Measurements from ENCODE around the gene FGD3. TPM values are rescaled to one million over a fixed set of nuclear protein-coding genes. Genes with fewer than 3 reads are reported as not detected.

FGD3 gene
- total RNA-seq, 1 experiment from 2014 or later, result 1.8 TPM

GRCh38 chr9:93048566-93049448, 101.5 kb downstream of the FGD3 start:
- Histone ChIP-seq H3K27ac (ENCODE audit: insufficient read length, low read depth, low read length) (no peak overlapping the region), H2BK15ac (ENCODE audit: low read depth, low read length) (no peak overlapping the region), H2AK5ac (ENCODE audit: insufficient read length, low read length) (no peak overlapping the region), H2BK5ac (ENCODE audit: insufficient read length, low read length) (no peak overlapping the region), H3K23ac (ENCODE audit: insufficient read length, low read depth, low read length) (no peak overlapping the region), H4K5ac (ENCODE audit: insufficient read length, low read depth, low read length) (no peak overlapping the region), H3K9ac (ENCODE audit: extremely low read depth, insufficient read length, low read length) (no peak overlapping the region), H2BK20ac (ENCODE audit: low read depth, low read length, poor library complexity, severe bottlenecking) (no peak overlapping the region), H3K79me2 (ENCODE audit: insufficient read depth, low read length) (no peaks in the 10 kb centered on the region), H2BK12ac (ENCODE audit: insufficient read length, low read depth, low read length) (no peak overlapping the region), H3K79me1 (ENCODE audit: insufficient read depth, low read depth, low read length, poor library complexity, severe bottlenecking) (no peaks in the 10 kb centered on the region), H3K56ac (ENCODE audit: insufficient read length, low read depth, low read length) (no peak overlapping the region), H2BK120ac (ENCODE audit: low read depth, low read length, poor library complexity, severe bottlenecking) (no peak overlapping the region), H4K20me1 (ENCODE audit: control insufficient read depth, insufficient read depth, insufficient read length) (no peaks in the 10 kb centered on the region), H3K4ac (ENCODE audit: low read depth, low read length) (no peak overlapping the region), H3K23me2 (ENCODE audit: insufficient read length, low read depth, low read length, poor library complexity, severe bottlenecking) (no peaks in the 10 kb centered on the region), H3K4me2 (ENCODE audit: insufficient read depth, insufficient read length, low read length) (no peak overlapping the region), H4K8ac (replicated peaks; ENCODE audit: insufficient read length, low read depth, low read length) (no peak overlapping the region), H3K4me1 (ENCODE audit: insufficient read depth, low read length) (no peaks in the 10 kb centered on the region), H4K91ac (ENCODE audit: insufficient read length, low read depth, low read length) (no peak overlapping the region), H3T11ph (ENCODE audit: low read length) (no peak overlapping the region), H3K14ac (ENCODE audit: insufficient read depth, low read length) (no peak overlapping the region), H2AFZ (ENCODE audit: low read length) (no peak overlapping the region), H3K18ac (ENCODE audit: insufficient read length, low read depth, low read length) (no peak overlapping the region), H3K27me3 (ENCODE audit: insufficient read depth, low read length) (no peaks in the 10 kb centered on the region), H3K9me3 (ENCODE audit: control insufficient read depth, low read depth, low read length) (no peaks in the 10 kb centered on the region)
- no peak overlapping the region for H3K4me3 Mint-ChIP-seq
- DNase-seq, result no peak
- no peak for TF ChIP-seq CTCF (conservative IDR thresholded peaks at IDR 0.05)
- peaks cover 18 to 22% of the 10 kb centered on the region in 2 experiments for H3K4me1 Mint-ChIP-seq
- WGBS (ENCODE audit: extremely low coverage, insufficient read length, low lambda C conversion rate), result no CpG with 5 or more reads among the region's 8 CpGs
- peaks cover 11% of the 10 kb centered on the region; the same call in 1 of the 2 replicates for H3K27me3 Mint-ChIP-seq (ENCODE audit: low read depth)
- peaks cover 0 to 5% (median 0%) of the 10 kb centered on the region in 3 experiments; a peak in 3 of 7 replicates for H3K36me3 Mint-ChIP-seq (ENCODE audit: insufficient read depth in 1 of 3, low read depth in 3 of 3)
- H3K9me3 Mint-ChIP-seq, result peaks cover 3 to 8% of the 10 kb centered on the region in 2 experiments; a peak in 2 of 5 replicates
- peak overlapping the region in 1 of 3 experiments; percentile 90; a peak in 1 of 7 replicates for H3K27ac Mint-ChIP-seq
